IMR-90 (cell line): Measurements from ENCODE around the gene USH2A. TPM values are rescaled to one million over a fixed set of nuclear protein-coding genes. Genes with fewer than 3 reads are reported as not detected.

ENCODE experiments used
- ATAC-seq: fragments of 200-7000 bp; cut with Tn5 transposase; 2 replicates; pipeline ENCODE4 v1.9.1; 2020; ENCODE audit warnings: low read depth, mild to moderate bottlenecking, moderate library complexity
- BruUV-seq: library from RNA; stranded (reverse); fragments of 400-500 nt; replicated peaks from 2 replicates; lab custom pipeline; 2021; lab: Mats Ljungman, UMichigan
- CTCF ChIA-PET: fragments of 300-600 bp; formaldehyde crosslinking; extraction: SDS; loops from one replicate; lab custom pipeline; 2021; ENCODE audit warnings: antibody characterized with exemption; lab: Yijun Ruan, JAX
- POLR2A ChIA-PET: fragments of 300-600 bp; sonication (Branson Sonifier 250); formaldehyde crosslinking; loops from one replicate; lab custom pipeline; 2022; ENCODE audit warnings: antibody characterized with exemption; ENCODE audit not compliant: unreplicated experiment; lab: Charles Lee
- DNase-seq: peaks from one replicate; pipeline ENCODE4 v3.0.0; 2013
- H2AFZ ChIP-seq: replicated peaks from 2 replicates; pipeline ENCODE3; 2013; ENCODE audit warnings: low read length, mild to moderate bottlenecking; ENCODE audit not compliant: poor library complexity
- H2AK5ac ChIP-seq: 2 replicates; pipeline ENCODE4 v1.6.1; 2013; ENCODE audit warnings: low read depth, low read length, inconsistent platforms
- H2AK9ac ChIP-seq: replicated peaks from 2 replicates; pipeline ENCODE3; 2013; ENCODE audit warnings: mild to moderate bottlenecking, low read depth, low read length, moderate library complexity; ENCODE audit not compliant: poor library complexity
- H2BK120ac ChIP-seq: 2 replicates; pipeline ENCODE4 v1.6.1; 2013; ENCODE audit warnings: low read depth, low read length, inconsistent platforms
- H2BK15ac ChIP-seq: 3 replicates; pipeline ENCODE4 v1.6.1; 2013; ENCODE audit warnings: low read depth, low read length, inconsistent platforms
- H2BK20ac ChIP-seq: 2 replicates; pipeline ENCODE4 v1.6.1; 2013; ENCODE audit warnings: low read depth, mild to moderate bottlenecking, inconsistent platforms, low read length, moderate library complexity
- H2BK5ac ChIP-seq: 2 replicates; pipeline ENCODE4 v1.6.1; 2013; ENCODE audit warnings: mild to moderate bottlenecking, low read depth, low read length, inconsistent platforms; ENCODE audit not compliant: poor library complexity, severe bottlenecking
- H3K14ac ChIP-seq: replicated peaks from 2 replicates; pipeline ENCODE4 v1.6.1; 2013; ENCODE audit warnings: low read depth, low read length, inconsistent platforms
- H3K18ac ChIP-seq: 2 replicates; pipeline ENCODE4 v1.6.1; 2013; ENCODE audit warnings: low read depth, low read length, control low read depth
- H3K23ac ChIP-seq: 2 replicates; pipeline ENCODE4 v1.6.1; 2013; ENCODE audit warnings: low read depth, low read length, inconsistent platforms
- H3K27ac ChIP-seq: 2 replicates; pipeline ENCODE4 v1.5.1; 2013; ENCODE audit warnings: mild to moderate bottlenecking, control low read depth, low read length; ENCODE audit not compliant: insufficient read depth
- H3K27me3 ChIP-seq: 2 replicates; pipeline ENCODE4 v1.6.1; 2013; ENCODE audit warnings: low read length; ENCODE audit not compliant: control insufficient read depth, insufficient read depth
- H3K36me3 ChIP-seq: 2 replicates; pipeline ENCODE4 v1.6.1; 2013; ENCODE audit warnings: low read length, mixed read lengths; ENCODE audit not compliant: control insufficient read depth, insufficient read depth
- H3K4ac ChIP-seq: 2 replicates; pipeline ENCODE4 v1.6.1; 2013; ENCODE audit warnings: low read depth, low read length, inconsistent platforms
- H3K4me1 ChIP-seq: 2 replicates; pipeline ENCODE4 v1.6.1; 2013; ENCODE audit warnings: low read length, mixed read lengths; ENCODE audit not compliant: control insufficient read depth, insufficient read depth
- H3K4me2 ChIP-seq: 2 replicates; pipeline ENCODE4 v1.6.1; 2013; ENCODE audit warnings: low read depth, mild to moderate bottlenecking, control low read depth, low read length, moderate library complexity
- H3K4me3 ChIP-seq: 2 replicates; pipeline ENCODE4 v1.5.1; 2013; ENCODE audit warnings: low read depth, mild to moderate bottlenecking, control low read depth, low read length, moderate library complexity; ENCODE audit not compliant: insufficient read depth
- H3K56ac ChIP-seq: 2 replicates; pipeline ENCODE4 v1.6.1; 2013; ENCODE audit warnings: low read length, inconsistent platforms; ENCODE audit not compliant: insufficient read depth; ENCODE audit errors: extremely low read depth
- H3K79me1 ChIP-seq, 2 experiments: 2 replicates each; pipeline ENCODE4 v1.6.1; 2013; ENCODE audit warnings: low read length in 2 of 2, inconsistent platforms in 1 of 2, low read depth in 1 of 2
- H3K9ac ChIP-seq: 2 replicates; pipeline ENCODE4 v1.6.1; 2013; ENCODE audit warnings: low read depth, low read length, control low read depth
- H3K9me1 ChIP-seq: 2 replicates; pipeline ENCODE4 v1.6.1; 2013; ENCODE audit warnings: low read length, inconsistent platforms; ENCODE audit not compliant: insufficient read depth
- H3K9me3 ChIP-seq: 2 replicates; pipeline ENCODE4 v1.6.1; 2013; ENCODE audit warnings: low read length; ENCODE audit not compliant: control insufficient read depth, insufficient read depth
- H4K20me1 ChIP-seq: 2 replicates; pipeline ENCODE4 v1.6.1; 2013; ENCODE audit warnings: low read length, inconsistent platforms; ENCODE audit not compliant: insufficient read depth
- H4K5ac ChIP-seq: 2 replicates; pipeline ENCODE4 v1.6.1; 2013; ENCODE audit warnings: mild to moderate bottlenecking, low read depth, low read length, control low read depth
- H4K8ac ChIP-seq, 2 experiments: 2 replicates each; pipeline ENCODE4 v1.6.1; 2013; ENCODE audit warnings: low read depth in 2 of 2, low read length in 2 of 2, control low read depth in 1 of 2, inconsistent platforms in 1 of 2
- H4K91ac ChIP-seq: 2 replicates; pipeline ENCODE4 v1.6.1; 2013; ENCODE audit warnings: low read depth, low read length, inconsistent platforms; ENCODE audit not compliant: insufficient read depth
- CHD1 ChIP-seq: IDR thresholded peaks from 2 replicates; pipeline ENCODE4 v1.6.1; 2012; ENCODE audit warnings: low read depth, low read length, improper control_type of control experiment
- MAFK ChIP-seq: IDR thresholded peaks from 2 replicates; pipeline ENCODE4 v1.6.1; 2012; ENCODE audit warnings: low read depth, low read length, improper control_type of control experiment
- RCOR1 ChIP-seq: IDR thresholded peaks from 2 replicates; pipeline ENCODE4 v1.6.1; 2012; ENCODE audit warnings: mild to moderate bottlenecking, low read length, improper control_type of control experiment; ENCODE audit not compliant: insufficient replicate concordance
- RFX5 ChIP-seq: IDR thresholded peaks from 2 replicates; pipeline ENCODE4 v1.8.0; 2012; ENCODE audit warnings: low read depth, mild to moderate bottlenecking, low read length, moderate library complexity
- WGBS, 2 experiments: methylation state at CpG; one replicate each; pipeline versions ENCODE4 v1.1.5 to v1.1.7; 2013; ENCODE audit warnings: missing lambda C conversion rate in 2 of 2; ENCODE audit not compliant: insufficient read length in 1 of 2; ENCODE audit errors: extremely low coverage in 2 of 2; 5-methylcytosine and 5-hydroxymethylcytosine counted together
- dilution Hi-C: fragments of 300-500 bp; cut with HindIII; formaldehyde crosslinking; loops from one replicate; pipeline ENCODE4 v1.14.3; 2018; ENCODE audit warnings: low sequenced_read_pairs; ENCODE audit not compliant: unreplicated experiment
- in situ Hi-C: fragments of 300-500 bp; cut with MboI; formaldehyde crosslinking; loops from 3 replicates; pipeline ENCODE4 v1.14.3; 2019; ENCODE audit warnings: low sequenced_read_pairs, inconsistent platforms, mixed read lengths
- intact Hi-C: fragments of 100-400 bp; cut with micrococcal nuclease; formaldehyde crosslinking; loops from 2 replicates; pipeline ENCODE4 v1.10.0; 2022
- polyA plus RNA-seq, 3 experiments: library from polyadenylated mRNA; depleted of rRNA; stranded (reverse); fragments of >200 nt; gene quantifications; 2 replicates each; pipeline ENCODE4 v1.2.3, GENCODE V29; 2012; ENCODE audit warnings: low replicate concordance in 1 of 3
- total RNA-seq: library from RNA; depleted of rRNA; stranded (reverse); fragments of >200 nt; gene quantifications from 2 replicates; pipeline ENCODE4 v1.2.3, GENCODE V29; 2012
- TF ChIP-seq, protein P1 (sequence below): conservative IDR thresholded peaks from 2 replicates; pipeline ENCODE4 v1.5.1; 2012; ENCODE audit warnings: mild to moderate bottlenecking, low read depth, low read length, improper control_type of control experiment

The USH2A gene
- total and polyA plus RNA-seq, 2 of the 4 experiments (the other 2 are of a cell fraction): under 0.01 to 0.02 TPM

GRCh38 chr1:215643592-215644321 lies 779.5 kb downstream of the USH2A start:
- no peaks in the 10 kb centered on the region; the same call in 1 of the 2 replicates for H3K27me3 ChIP-seq
- no peak overlapping the region for H3K9ac ChIP-seq
- H3K56ac ChIP-seq: no peak overlapping the region
- H2BK120ac ChIP-seq: no peak overlapping the region
- H4K20me1 ChIP-seq: no peaks in the 10 kb centered on the region
- H3K79me1 ChIP-seq: no peaks in the 10 kb centered on the region
- in situ Hi-C loops (no loop called here), intact Hi-C loops (no loop called here), dilution Hi-C loops (no loop called here)
- no peak overlapping the region for H3K18ac ChIP-seq
- H2AK5ac ChIP-seq: no peak overlapping the region
- H4K5ac ChIP-seq: no peak overlapping the region
- H2AK9ac ChIP-seq: no peak overlapping the region
- H4K91ac ChIP-seq: no peak overlapping the region
- no peak overlapping the region for H2BK15ac ChIP-seq
- DNase-seq: no peak
- CTCF ChIA-PET: no interaction called here
- H3K23ac ChIP-seq: no peak overlapping the region
- TF ChIP-seq RCOR1 (no peak), RFX5 (no peak), CHD1 (no peak), MAFK (peak; percentile 20; the same call in 1 of the 2 replicates)
- TF ChIP-seq, protein P1, sequence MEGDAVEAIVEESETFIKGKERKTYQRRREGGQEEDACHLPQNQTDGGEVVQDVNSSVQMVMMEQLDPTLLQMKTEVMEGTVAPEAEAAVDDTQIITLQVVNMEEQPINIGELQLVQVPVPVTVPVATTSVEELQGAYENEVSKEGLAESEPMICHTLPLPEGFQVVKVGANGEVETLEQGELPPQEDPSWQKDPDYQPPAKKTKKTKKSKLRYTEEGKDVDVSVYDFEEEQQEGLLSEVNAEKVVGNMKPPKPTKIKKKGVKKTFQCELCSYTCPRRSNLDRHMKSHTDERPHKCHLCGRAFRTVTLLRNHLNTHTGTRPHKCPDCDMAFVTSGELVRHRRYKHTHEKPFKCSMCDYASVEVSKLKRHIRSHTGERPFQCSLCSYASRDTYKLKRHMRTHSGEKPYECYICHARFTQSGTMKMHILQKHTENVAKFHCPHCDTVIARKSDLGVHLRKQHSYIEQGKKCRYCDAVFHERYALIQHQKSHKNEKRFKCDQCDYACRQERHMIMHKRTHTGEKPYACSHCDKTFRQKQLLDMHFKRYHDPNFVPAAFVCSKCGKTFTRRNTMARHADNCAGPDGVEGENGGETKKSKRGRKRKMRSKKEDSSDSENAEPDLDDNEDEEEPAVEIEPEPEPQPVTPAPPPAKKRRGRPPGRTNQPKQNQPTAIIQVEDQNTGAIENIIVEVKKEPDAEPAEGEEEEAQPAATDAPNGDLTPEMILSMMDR: no peak
- H3K14ac ChIP-seq: no peak overlapping the region
- no peaks in the 10 kb centered on the region for H3K36me3 ChIP-seq
- no peaks in the 10 kb centered on the region for H3K9me3 ChIP-seq
- H3K4me1 ChIP-seq: no peaks in the 10 kb centered on the region
- H3K27ac ChIP-seq: no peak overlapping the region
- POLR2A ChIA-PET: no interaction called here
- no peak overlapping the region for H2BK5ac ChIP-seq
- H3K4me2 ChIP-seq: no peak overlapping the region
- no peaks in the 10 kb centered on the region for H3K9me1 ChIP-seq
- 100% methylated on average over 1 of the region's 4 CpGs; no CpG with 5 or more reads in 1 of the 2 experiments for WGBS, 2 experiments
- H2AFZ ChIP-seq: no peak overlapping the region
- no peak overlapping the region for H3K4ac ChIP-seq
- no peak overlapping the region for H2BK20ac ChIP-seq
- no TSS peak for BruUV-seq
- no peak overlapping the region for H4K8ac ChIP-seq
- no peak for ATAC-seq
- no peak overlapping the region for H3K4me3 ChIP-seq
